ENCODE data around the gene XDH. TPM values are rescaled to one million over a fixed set of nuclear protein-coding genes. Genes with fewer than 3 reads are reported as not detected.

The XDH gene
- total RNA-seq, 4 donors from 2014 or later: 25.9 to 57.9 (median 37.2) TPM

GRCh38 chr2:31379747-31380146 lies 34.8 kb downstream of the XDH start:
- H3K27me3 ChIP-seq: no peaks in the 10 kb centered on the region
- TF ChIP-seq EP300 (IDR thresholded peaks at IDR 0.05; ENCODE audit: low read depth) (no peak), POLR2AphosphoS5 (IDR thresholded peaks at IDR 0.05) (no peak), POLR2A (IDR thresholded peaks at IDR 0.05) (no peak), CTCF (IDR thresholded peaks at IDR 0.05) (no peak)
- WGBS, 2 donors (ENCODE audit: low coverage in 1 of 2): 81% methylated on average over 1 of the region's 1 CpG; no CpG with 5 or more reads in 1 of the 2 donors
- no peak overlapping the region for H3K4me3 ChIP-seq
- no peaks in the 10 kb centered on the region for H3K4me1 ChIP-seq
- no peak overlapping the region for H3K27ac ChIP-seq
- in situ Hi-C loops (cut with MboI; ENCODE audit: low pct_ligation_motif_present in 1 of 4, low pct_unique_long_range_greater_than_20kb in 1 of 4, low sequenced_read_pairs in 3 of 4): no loop called here
- intact Hi-C loops (cut with DNase I; ENCODE audit: low total_unique reads): no loop called here
- no peaks in the 10 kb centered on the region for H3K9me3 ChIP-seq
- no peak for DNase-seq
- H3K36me3 ChIP-seq: no peaks in the 10 kb centered on the region

- no peaks in the 10 kb centered on the region for H3K36me3 ChIP-seq
- intact Hi-C loops (cut with DNase I; ENCODE audit: low total_unique reads): no loop called here
- H3K27ac ChIP-seq: no peak overlapping the region
- 60 to 87% methylated on average over 1 to 6 of the region's 6 CpGs for WGBS, 2 donors (ENCODE audit: low coverage in 1 of 2)
- H3K27me3 ChIP-seq: no peaks in the 10 kb centered on the region
- DNase-seq: no peak
- TF ChIP-seq CTCF (IDR thresholded peaks at IDR 0.05): no peak
- no peak for TF ChIP-seq EP300 (IDR thresholded peaks at IDR 0.05; ENCODE audit: low read depth)
- no peak for TF ChIP-seq POLR2AphosphoS5 (IDR thresholded peaks at IDR 0.05)
- no peak for TF ChIP-seq POLR2A (IDR thresholded peaks at IDR 0.05)
- no peak overlapping the region for H3K4me3 ChIP-seq
- H3K9me3 ChIP-seq: no peaks in the 10 kb centered on the region
- in situ Hi-C loops (cut with MboI; ENCODE audit: low pct_ligation_motif_present in 1 of 4, low pct_unique_long_range_greater_than_20kb in 1 of 4, low sequenced_read_pairs in 3 of 4): no loop called here
- no peaks in the 10 kb centered on the region for H3K4me1 ChIP-seq
These were observed 35.6 kb downstream of the XDH start for GRCh38 chr2:31378791-31379501.

GRCh38 chr2:31378389-31378788 lies 36.2 kb downstream of the XDH start:
- Histone ChIP-seq H3K9me3 (no peaks in the 10 kb centered on the region), H3K4me1 (no peaks in the 10 kb centered on the region), H3K27ac (no peak overlapping the region), H3K27me3 (no peaks in the 10 kb centered on the region), H3K36me3 (no peaks in the 10 kb centered on the region), H3K4me3 (no peak overlapping the region)
- in situ Hi-C loops (cut with MboI; ENCODE audit: low pct_ligation_motif_present in 1 of 4, low pct_unique_long_range_greater_than_20kb in 1 of 4, low sequenced_read_pairs in 3 of 4) (no loop called here), intact Hi-C loops (cut with DNase I; ENCODE audit: low total_unique reads) (no loop called here)
- no peak for DNase-seq
- TF ChIP-seq POLR2A (IDR thresholded peaks at IDR 0.05) (no peak), EP300 (IDR thresholded peaks at IDR 0.05; ENCODE audit: low read depth) (no peak), CTCF (IDR thresholded peaks at IDR 0.05) (no peak), POLR2AphosphoS5 (IDR thresholded peaks at IDR 0.05) (no peak)
- 70% methylated on average over 3 of the region's 3 CpGs; no CpG with 5 or more reads in 1 of the 2 donors for WGBS, 2 donors (ENCODE audit: low coverage in 1 of 2)

- H3K4me1 ChIP-seq: no peaks in the 10 kb centered on the region
- no peaks in the 10 kb centered on the region for H3K27me3 ChIP-seq
- in situ Hi-C loops (cut with MboI; ENCODE audit: low pct_ligation_motif_present in 1 of 4, low pct_unique_long_range_greater_than_20kb in 1 of 4, low sequenced_read_pairs in 3 of 4) (no loop called here), intact Hi-C loops (cut with DNase I; ENCODE audit: low total_unique reads) (no loop called here)
- no peak overlapping the region for H3K4me3 ChIP-seq
- TF ChIP-seq EP300 (IDR thresholded peaks at IDR 0.05; ENCODE audit: low read depth): no peak
- TF ChIP-seq POLR2A (IDR thresholded peaks at IDR 0.05): no peak
- no peak for TF ChIP-seq CTCF (IDR thresholded peaks at IDR 0.05)
- no peak for TF ChIP-seq POLR2AphosphoS5 (IDR thresholded peaks at IDR 0.05)
- H3K27ac ChIP-seq: no peak overlapping the region
- DNase-seq: no peak
- WGBS, 2 donors (ENCODE audit: low coverage in 1 of 2): 72 to 86% methylated on average over 1 to 2 of the region's 2 CpGs
- no peaks in the 10 kb centered on the region for H3K36me3 ChIP-seq
- H3K9me3 ChIP-seq: no peaks in the 10 kb centered on the region
These were observed 41.4 kb downstream of the XDH start for GRCh38 chr2:31373127-31373526.
